Lung (tissue), 12 donors: ENCODE measurements around the gene AMZ1. TPM values are rescaled to one million over a fixed set of nuclear protein-coding genes. Genes with fewer than 3 reads are reported as not detected.
"Not testable (repeated sequence)": the region's sequence is repeated elsewhere in the genome, so short reads cannot be mapped to it uniquely, and the experiment has no call there.

ENCODE experiments used
- ATAC-seq: fragments of 200-7000 bp; cut with Tn5 transposase; one replicate; pipeline ENCODE4 v1.9.1; 2020; ENCODE audit warnings: moderate number of reproducible peaks; ENCODE audit not compliant: insufficient read depth, low FRiP score
- DNase-seq, 3 donors: peaks; one replicate each; pipeline ENCODE4 v3.0.0-alpha.2; 2013 to 2017
- H3K27ac ChIP-seq, 2 donors: one replicate each; pipeline ENCODE4 v1.5.1; 2013; ENCODE audit warnings: mild to moderate bottlenecking in 2 of 2, moderate library complexity in 2 of 2, control low read depth in 1 of 2, inconsistent platforms in 1 of 2, low read depth in 1 of 2, low read length in 1 of 2
- H3K27me3 ChIP-seq, 3 donors: one replicate each; pipeline ENCODE4 v1.5.1; 2013; ENCODE audit warnings: low read length in 2 of 3; ENCODE audit not compliant: control insufficient read depth in 3 of 3, insufficient read depth in 3 of 3
- H3K36me3 ChIP-seq, 4 donors: one replicate each; pipeline ENCODE4 v1.5.1; 2013; ENCODE audit warnings: low read length in 4 of 4, mild to moderate bottlenecking in 1 of 4, moderate library complexity in 1 of 4; ENCODE audit not compliant: control insufficient read depth in 4 of 4, insufficient read depth in 4 of 4
- H3K4me1 ChIP-seq, 5 donors: one replicate each; pipeline ENCODE4 v1.5.1; 2013; ENCODE audit warnings: low read length in 5 of 5, mild to moderate bottlenecking in 2 of 5, moderate library complexity in 1 of 5; ENCODE audit not compliant: control insufficient read depth in 5 of 5, insufficient read depth in 5 of 5
- H3K4me3 ChIP-seq: one replicate; pipeline ENCODE4 v1.5.1; 2013; ENCODE audit warnings: mild to moderate bottlenecking, control low read depth, moderate library complexity
- H3K9ac ChIP-seq, 2 donors: one replicate each; pipeline ENCODE4 v1.5.1; 2013; ENCODE audit warnings: low read length in 2 of 2, control low read depth in 1 of 2; ENCODE audit not compliant: insufficient read depth in 1 of 2
- H3K9me3 ChIP-seq, 4 donors: one replicate each; pipeline ENCODE4 v1.5.1; 2013; ENCODE audit warnings: low read length in 3 of 4, mild to moderate bottlenecking in 1 of 4, moderate library complexity in 1 of 4; ENCODE audit not compliant: control insufficient read depth in 4 of 4, insufficient read depth in 3 of 4
- CTCF ChIP-seq: IDR thresholded peaks from 2 replicates; pipeline ENCODE4 v1.5.1; 2012; ENCODE audit warnings: mild to moderate bottlenecking; ENCODE audit errors: control extremely low read depth, extremely low read depth
- WGBS, 2 donors: extraction: QIAGEN DNeasy Blood & Tissue Kit; methylation state at CpG; one replicate each; pipeline ENCODE4 v1.1.7; 2013; 5-methylcytosine and 5-hydroxymethylcytosine counted together
- polyA plus RNA-seq, 2 donors: library from polyadenylated mRNA; stranded (reverse); fragments of 200-250 nt; gene quantifications; one replicate each; pipeline ENCODE4 v1.2.1, GENCODE V29; 2013
- total RNA-seq, 2 donors: library from RNA; depleted of rRNA in 1 of 2; stranded (reverse); fragments of >200 nt in 1 of 2; gene quantifications; one replicate each; pipeline ENCODE4 v1.2.1, GENCODE V29; 2014 to 2021
- donor health status: control.
- donor health status: control.
- donor health status: Bipolar disorder and iron deficiency.
- donor health status: healthy.
- donor health status: DM: yes; HTN: yes; CAD: no.

The AMZ1 gene
- total and polyA plus RNA-seq, 4 donors = 0.13 to 8.3 (median 0.52) TPM

GRCh38 chr7:2738766-2739549 lies 51.0 kb downstream of the AMZ1 start:
- Histone ChIP-seq H3K9ac (no peak overlapping the region), H3K4me3 (no peak overlapping the region), H3K27me3 (no peaks in the 10 kb centered on the region), H3K36me3 (peaks cover 0 to 3% (median under 1%) of the 10 kb centered on the region in 4 donors), H3K27ac (no peak overlapping the region), H3K9me3 (no peaks in the 10 kb centered on the region), H3K4me1 (peaks cover 0 to 25% (median 3%) of the 10 kb centered on the region in 5 donors)
- no peak for TF ChIP-seq CTCF
- ATAC-seq (no peak), DNase-seq (no peak)
- WGBS, 2 donors = 92 to 95% methylated on average over 19 of the region's 19 CpGs

GRCh38 chr7:2743523-2744185 lies 55.7 kb downstream of the AMZ1 start:
- not testable (repeated sequence) for H3K36me3 ChIP-seq, H3K27me3 ChIP-seq, H3K4me1 ChIP-seq, H3K4me3 ChIP-seq, H3K27ac ChIP-seq, H3K9me3 ChIP-seq, DNase-seq, ATAC-seq, H3K9ac ChIP-seq
- 88 to 91% methylated on average over 19 to 20 of the region's 20 CpGs for whole genome bisulfite sequencing, 2 donors

DNA sequence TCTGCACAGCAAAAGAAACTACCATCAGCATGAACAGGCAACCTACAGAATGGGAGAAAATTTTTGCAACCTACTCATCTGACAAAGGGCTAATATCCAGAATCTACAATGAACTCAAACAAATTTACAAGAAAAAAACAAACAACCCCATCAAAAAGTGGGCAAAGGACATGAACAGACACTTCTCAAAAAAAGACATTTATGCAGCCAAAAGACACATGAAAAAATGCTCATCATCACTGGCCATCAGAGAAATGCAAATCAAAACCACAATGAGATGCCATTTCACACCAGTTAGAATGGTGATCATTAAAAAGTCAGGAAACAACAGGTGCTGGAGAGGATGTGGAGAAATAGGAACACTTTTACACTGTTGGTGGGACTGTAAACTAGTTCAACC lies 60.7 kb downstream of the AMZ1 start:
- not testable (repeated sequence) for H3K9ac ChIP-seq, H3K4me3 ChIP-seq, H3K9me3 ChIP-seq, H3K27ac ChIP-seq, H3K36me3 ChIP-seq, H3K4me1 ChIP-seq, H3K27me3 ChIP-seq, ATAC-seq, DNase-seq

DNA sequence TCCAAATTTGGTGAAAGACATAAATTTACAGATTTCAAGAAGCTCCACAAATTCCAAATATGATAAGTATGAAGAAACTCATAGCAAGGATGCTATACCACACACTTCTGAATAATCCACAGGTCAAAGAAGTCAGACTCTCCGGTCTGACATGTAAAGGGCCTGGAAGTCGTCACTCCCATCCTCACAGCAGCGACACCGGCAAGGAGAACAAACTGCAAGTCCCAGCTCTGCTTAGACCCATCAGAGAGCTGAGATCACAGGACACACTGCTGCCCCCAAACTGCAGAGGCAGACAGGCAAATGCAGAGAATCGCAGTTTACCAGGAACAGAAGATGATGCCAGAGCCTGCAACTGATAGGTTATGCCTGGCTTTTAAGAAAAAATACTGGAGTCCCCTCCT lies 62.0 kb downstream of the AMZ1 start:
- Histone ChIP-seq H3K27me3 (no peaks in the 10 kb centered on the region), H3K9ac (no peak overlapping the region), H3K36me3 (peaks cover 0 to 4% (median 0%) of the 10 kb centered on the region in 4 donors), H3K4me3 (no peak overlapping the region), H3K9me3 (no peaks in the 10 kb centered on the region), H3K27ac (no peak overlapping the region), H3K4me1 (peaks cover 0 to 5% (median 0%) of the 10 kb centered on the region in 5 donors)
- WGBS, 2 donors = 96 to 98% methylated on average over 5 of the region's 5 CpGs
- DNase-seq = no peak
- no peak for ATAC-seq
- TF ChIP-seq CTCF = no peak
